CD4-positive, alpha-beta T cell (primary cell): ENCODE measurements around the gene FOSL1. TPM values are rescaled to one million over a fixed set of nuclear protein-coding genes. Genes with fewer than 3 reads are reported as not detected.

ENCODE experiments used
- ATAC-seq: fragments of 200-7000 bp; cut with Tn5 transposase; one replicate; pipeline ENCODE4 v1.10.0; 2022; ENCODE audit warnings: mild to moderate bottlenecking; ENCODE audit not compliant: poor library complexity
- CTCF ChIA-PET: fragments of 350-600 bp; sonication (Branson Sonifier 250); formaldehyde crosslinking; loops from one replicate; lab custom pipeline; 2021; ENCODE audit warnings: antibody characterized with exemption, inconsistent platforms; lab: Charles Lee
- POLR2A ChIA-PET: fragments of 350-600 bp; sonication (Branson Sonifier 250); formaldehyde crosslinking; loops from one replicate; lab custom pipeline; 2021; ENCODE audit warnings: antibody characterized with exemption, inconsistent platforms; lab: Charles Lee
- DNase-seq, 14 experiments: peaks; one replicate each; pipeline ENCODE4 v3.0.0-alpha.2; 2013 to 2020; ENCODE audit warnings: mixed read lengths in 2 of 14
- H3K27ac ChIP-seq, 2 donors: one replicate each; pipeline versions ENCODE4 v1.5.1 to v1.7.0; 2013; ENCODE audit warnings: low read length in 2 of 2, low read depth in 1 of 2, mild to moderate bottlenecking in 1 of 2
- H3K27me3 ChIP-seq, 2 experiments: 1 replicate in 1 of 2; 2 replicates in 1 of 2; pipeline versions ENCODE4 v1.6.1 to v1.7.0; 2013; ENCODE audit warnings: low read length in 2 of 2, control low read depth in 1 of 2, mild to moderate bottlenecking in 1 of 2, moderate library complexity in 1 of 2; ENCODE audit not compliant: insufficient read depth in 2 of 2, control insufficient read depth in 1 of 2
- H3K36me3 ChIP-seq: one replicate; pipeline ENCODE4 v1.6.1; 2013; ENCODE audit warnings: low read length, control low read depth; ENCODE audit not compliant: insufficient read depth
- H3K4me1 ChIP-seq: one replicate; pipeline ENCODE4 v1.6.1; 2013; ENCODE audit warnings: low read length, control low read depth; ENCODE audit not compliant: insufficient read depth
- H3K4me3 ChIP-seq: one replicate; pipeline ENCODE4 v1.5.1; 2013; ENCODE audit warnings: mild to moderate bottlenecking, low read length, moderate library complexity
- H3K9me3 ChIP-seq, 2 experiments: 1 replicate in 1 of 2; 2 replicates in 1 of 2; pipeline versions ENCODE4 v1.6.1 to v1.7.0; 2013; ENCODE audit warnings: low read length in 2 of 2, mild to moderate bottlenecking in 2 of 2, control low read depth in 1 of 2, moderate library complexity in 1 of 2; ENCODE audit not compliant: control insufficient read depth in 1 of 2, insufficient read depth in 1 of 2
- H3K27ac Mint-ChIP-seq: one replicate; pipeline ENCODE4 v1.8.0; 2020; ENCODE audit warnings: mixed read lengths
- H3K27me3 Mint-ChIP-seq: one replicate; pipeline ENCODE4 v1.8.0; 2021; ENCODE audit warnings: mixed read lengths
- H3K36me3 Mint-ChIP-seq: one replicate; pipeline ENCODE4 v1.8.0; 2021; ENCODE audit warnings: low read depth, mixed read lengths
- H3K4me1 Mint-ChIP-seq: one replicate; pipeline ENCODE4 v1.8.0; 2021; ENCODE audit warnings: low read depth, mixed read lengths
- H3K4me3 Mint-ChIP-seq: one replicate; pipeline ENCODE4 v1.8.0; 2020; ENCODE audit warnings: mild to moderate bottlenecking, mixed read lengths
- H3K9me3 Mint-ChIP-seq: one replicate; pipeline ENCODE4 v1.8.0; 2020; ENCODE audit warnings: mixed read lengths
- CTCF ChIP-seq: fragments of 200-600 bp; IDR thresholded peaks from one replicate; pipeline ENCODE4 v1.8.0; 2022; ENCODE audit warnings: antibody characterized with exemption, mild to moderate bottlenecking
- intact Hi-C, 2 experiments: fragments of 100-400 bp; cut with DNase I in 1 of 2; cut with micrococcal nuclease in 1 of 2; formaldehyde crosslinking; loops; one replicate each; pipeline versions ENCODE4 v1.15.1 to v1.9.0; 2023 to 2025; cut with DNase I, micrococcal nuclease
- total RNA-seq, 174 experiments: library from RNA in 2 of 174; stranded (reverse) in 2 of 174; gene quantifications; one replicate each; pipeline ENCODE4 v1.2.3 and lab custom pipeline; 2021 to 2026

The FOSL1 gene
- total RNA-seq, 2 experiments from 2014 or later: 1.8 to 2.2 TPM

- CTCF ChIA-PET: interaction anchor here (3.5 kb wide), 1 partner anchor 15 kb away, joined by 15 read pairs; the partner anchor contains the start of gene FIBP
- no peak overlapping the region for H3K27ac ChIP-seq
- Mint-ChIP-seq H3K4me1 (peaks cover 5% of the 10 kb centered on the region), H3K27me3 (peaks cover 23% of the 10 kb centered on the region), H3K36me3 (no peaks in the 10 kb centered on the region), H3K9me3 (no peaks in the 10 kb centered on the region), H3K27ac (no peak overlapping the region), H3K4me3 (no peak overlapping the region)
- H3K9me3 ChIP-seq: peaks cover 0 to 7% of the 10 kb centered on the region in 2 experiments
- TF ChIP-seq CTCF: no peak
- POLR2A ChIA-PET: no interaction called here
- peaks cover 9 to 12% of the 10 kb centered on the region in 2 experiments for H3K27me3 ChIP-seq
- no peaks in the 10 kb centered on the region for H3K36me3 ChIP-seq
- no peak for ATAC-seq
- no peak overlapping the region for H3K4me3 ChIP-seq
- peaks cover 27% of the 10 kb centered on the region for H3K4me1 ChIP-seq
- intact Hi-C loops: no loop called here
- no peak for DNase-seq
Observed at GRCh38 chr11:65903068-65903481, 2.9 kb upstream of the FOSL1 start.

GRCh38 chr11:65900899-65901180 lies 652 bp upstream of the FOSL1 start:
- no peak overlapping the region for H3K27ac ChIP-seq

More at GRCh38 chr11:65900899-65901180, 652 bp upstream of the FOSL1 start:
- CTCF ChIA-PET: interaction anchor here (0.5 to 2.9 kb wide), 7 partner anchors 9 to 189 kb away, joined by 3 to 21 read pairs (median 8); partner anchors contain the start of genes CCDC85B, FIBP, KAT5 and MUS81
- POLR2A ChIA-PET: interaction anchor here (1.0 to 5.3 kb wide), 10 partner anchors 11 to 285 kb away, joined by 3 to 80 read pairs (median 4); partner anchors contain the start of genes C11orf68, CCDC85B, FIBP and MUS81
- H3K4me1 Mint-ChIP-seq: peaks cover 5% of the 10 kb centered on the region
- TF ChIP-seq CTCF: no peak
- Histone ChIP-seq H3K36me3 (no peaks in the 10 kb centered on the region), H3K27me3 (peaks cover 9 to 12% of the 10 kb centered on the region in 2 experiments), H3K9me3 (peaks cover 0 to 7% of the 10 kb centered on the region in 2 experiments), H3K4me1 (peaks cover 27% of the 10 kb centered on the region), H3K4me3 (peak overlapping the region; percentile 43)
- H3K9me3 Mint-ChIP-seq: no peaks in the 10 kb centered on the region
- peak overlapping the region; percentile 79 for H3K27ac Mint-ChIP-seq
- H3K4me3 Mint-ChIP-seq: peak overlapping the region; percentile 72
- intact Hi-C loops: loop anchor here (1.0 kb wide), 2 partner anchors 11 to 18 kb away; partner anchors contain the start of genes C11orf68 (in 2 of the 2), CCDC85B (in 2 of the 2) and DRAP1 (in 2 of the 2)
- no peaks in the 10 kb centered on the region for H3K36me3 Mint-ChIP-seq
- H3K27me3 Mint-ChIP-seq: peaks cover 18% of the 10 kb centered on the region
- DNase-seq (no peak), ATAC-seq (no peak)
